HG03520 (cell line): ENCODE data around the gene UROS.

ENCODE experiments used
- ATAC-seq: cut with Tn5 transposase; IDR thresholded peaks from one replicate; pipeline ENCODE4 v1.9.1; 2021; ENCODE audit warnings: mild to moderate bottlenecking, moderate library complexity; ENCODE audit not compliant: unreplicated experiment

The UROS gene

GRCh38 chr10:125822878-125823662 is at the start of gene UROS, which contains the start of gene BCCIP:
Gene UROS, minus strand, starts transcription at chr10:125823258. Its CDS starts 6,759 bp downstream, at chr10:125816499.
Gene BCCIP, plus strand, starts transcription at chr10:125823546. Its CDS starts 12 bp downstream, at chr10:125823558.
- ATAC-seq, result peak; percentile 72

DNA sequence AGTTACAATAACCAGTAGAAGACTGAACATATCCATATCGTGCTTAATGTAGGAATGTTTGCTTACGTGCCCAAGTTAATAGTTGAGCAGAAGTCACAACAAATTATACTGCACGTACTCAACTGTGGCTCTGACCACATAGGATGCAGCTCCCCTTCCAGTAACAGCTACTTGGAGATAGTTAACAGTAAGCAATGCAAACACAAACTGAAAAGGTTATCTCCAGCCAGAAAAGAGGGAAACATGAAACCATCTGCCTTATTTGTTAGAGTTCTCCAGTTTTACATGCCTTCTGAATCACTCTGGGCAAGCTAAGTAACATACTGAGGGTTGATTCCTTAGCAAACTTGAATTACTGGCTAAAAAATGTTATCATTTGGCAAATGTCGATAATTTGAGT is 48.3 kb upstream of the UROS start:
- no peak for ATAC-seq

- no peak for ATAC-seq
Observed at GRCh38 chr10:125868372-125868975, 45.4 kb upstream of the UROS start.

- ATAC-seq, result no peak
Observed at GRCh38 chr10:125866421-125867029, 43.5 kb upstream of the UROS start.

DNA sequence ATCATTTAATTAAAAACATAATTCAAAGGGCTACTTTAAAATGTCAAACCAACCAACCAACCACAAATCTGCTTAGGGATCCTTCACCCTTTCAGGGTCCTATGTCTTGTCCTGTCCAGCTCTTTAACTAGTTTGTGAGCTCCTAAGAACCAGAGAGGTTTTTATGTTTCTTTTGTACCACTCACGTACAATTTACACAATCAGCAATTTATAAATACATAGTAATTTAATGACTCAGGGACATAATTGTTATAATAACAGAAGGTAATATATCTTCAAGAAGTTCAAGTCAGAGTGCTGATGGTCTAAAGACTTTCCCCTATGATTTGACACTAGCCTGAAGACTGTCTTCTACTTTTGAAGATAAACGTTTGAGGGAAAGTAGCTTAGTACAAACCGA is 42.1 kb upstream of the UROS start:
- ATAC-seq, result no peak

DNA sequence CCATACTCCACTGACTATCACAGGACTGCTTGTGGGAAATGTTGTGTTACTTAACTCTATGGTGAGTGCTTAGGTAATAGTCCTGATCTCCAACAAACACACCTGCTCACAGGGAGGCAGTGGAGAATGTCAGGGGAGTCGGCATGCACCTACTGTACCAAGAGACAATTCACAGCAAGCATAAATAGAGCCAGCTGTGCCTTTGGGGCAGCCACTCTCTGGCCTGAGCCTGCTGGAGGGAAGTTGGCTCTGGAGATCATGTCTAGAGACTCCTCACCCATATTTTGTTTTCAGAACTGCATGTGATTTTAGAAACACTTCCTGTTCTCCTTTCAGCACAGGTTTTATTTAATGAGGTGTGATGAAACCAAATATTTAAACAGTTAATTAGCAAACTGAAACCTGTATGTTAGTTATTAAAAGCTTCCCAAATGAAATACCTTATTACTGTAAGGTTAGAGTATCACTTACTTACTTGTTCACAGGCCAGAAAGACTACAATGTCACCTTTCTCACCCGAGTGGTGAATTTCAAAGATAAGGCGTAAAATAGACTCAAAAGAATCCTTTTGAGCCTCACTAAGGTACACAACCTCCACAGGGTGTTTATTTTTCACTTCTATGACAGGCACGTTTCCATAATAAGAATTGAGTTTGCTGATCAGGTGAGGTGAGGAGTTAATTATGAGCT is 36.2 kb upstream of the UROS start:
- no peak for ATAC-seq

DNA sequence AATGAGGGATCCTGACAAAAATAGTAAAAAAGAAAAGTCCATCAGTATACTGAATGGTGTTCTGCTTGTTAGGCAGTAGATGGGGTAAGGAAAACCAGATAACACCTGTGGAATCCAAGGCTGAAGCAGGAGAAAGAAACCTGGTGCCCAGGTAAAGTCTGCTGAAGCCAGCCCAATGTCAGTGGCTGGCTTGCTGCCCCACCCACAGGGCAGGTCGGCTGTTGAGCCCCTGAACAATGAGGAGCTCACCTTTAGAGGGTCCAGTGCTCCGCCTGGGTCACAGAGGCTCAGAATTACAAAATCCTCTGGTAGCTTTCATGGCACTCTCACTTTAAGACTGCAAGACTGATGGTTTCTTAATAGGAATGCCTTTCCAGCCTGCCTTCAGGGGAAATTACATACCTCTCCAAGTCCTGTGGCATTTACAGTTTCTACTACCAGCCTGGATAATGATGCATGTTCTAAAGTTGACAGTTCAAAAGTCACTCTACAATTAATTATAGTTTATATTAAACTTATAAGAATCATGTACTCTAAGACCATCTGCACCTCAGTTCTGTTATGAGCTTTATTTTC is 34.2 kb upstream of the UROS start:
- ATAC-seq, result no peak

- no peak for ATAC-seq
Observed at GRCh38 chr10:125852487-125852886, 29.4 kb upstream of the UROS start.

- ATAC-seq, result no peak
Observed at GRCh38 chr10:125850766-125851731, 28.0 kb upstream of the UROS start.

- ATAC-seq, result no peak
Observed at GRCh38 chr10:125849448-125849847, 26.4 kb upstream of the UROS start.

DNA sequence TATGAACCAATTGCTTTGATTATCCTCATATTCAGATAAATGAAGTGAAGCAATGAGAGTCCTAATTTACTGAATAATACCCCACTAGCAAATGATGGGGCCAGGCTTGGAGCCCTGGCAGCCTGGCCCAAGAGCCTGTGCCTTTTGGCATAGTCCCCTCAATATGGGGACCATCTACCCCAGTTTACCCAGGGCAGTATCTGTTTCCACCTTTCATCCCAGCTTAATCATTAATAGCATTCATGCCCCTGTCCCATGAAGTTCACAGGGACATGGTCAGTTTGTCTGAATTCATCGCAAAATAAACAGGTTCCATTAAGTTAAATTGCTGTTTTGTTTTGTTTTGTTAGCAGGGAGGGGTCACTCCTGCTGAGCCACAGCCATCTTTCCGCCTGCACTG is 25.8 kb upstream of the UROS start:
- no peak for ATAC-seq

DNA sequence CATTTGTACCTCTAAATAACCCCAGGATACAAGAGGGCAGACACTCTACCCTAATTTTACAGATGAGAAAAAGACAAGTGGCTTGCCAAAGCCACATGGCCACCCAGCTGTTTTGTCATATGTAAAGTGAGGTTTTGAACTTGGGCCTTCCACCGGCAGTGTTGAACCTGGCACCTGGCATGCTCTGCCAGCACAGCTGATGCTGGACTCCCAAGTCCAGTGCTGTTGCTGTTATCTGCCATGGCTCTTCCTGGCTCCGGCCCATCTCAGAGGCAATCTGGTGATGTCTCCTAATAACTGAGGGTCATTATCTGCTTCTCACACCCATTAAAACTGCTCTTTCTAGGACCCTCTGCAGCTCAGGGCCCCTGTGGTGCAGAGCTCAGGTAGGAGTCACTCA is 25.3 kb upstream of the UROS start:
- ATAC-seq, result no peak

DNA sequence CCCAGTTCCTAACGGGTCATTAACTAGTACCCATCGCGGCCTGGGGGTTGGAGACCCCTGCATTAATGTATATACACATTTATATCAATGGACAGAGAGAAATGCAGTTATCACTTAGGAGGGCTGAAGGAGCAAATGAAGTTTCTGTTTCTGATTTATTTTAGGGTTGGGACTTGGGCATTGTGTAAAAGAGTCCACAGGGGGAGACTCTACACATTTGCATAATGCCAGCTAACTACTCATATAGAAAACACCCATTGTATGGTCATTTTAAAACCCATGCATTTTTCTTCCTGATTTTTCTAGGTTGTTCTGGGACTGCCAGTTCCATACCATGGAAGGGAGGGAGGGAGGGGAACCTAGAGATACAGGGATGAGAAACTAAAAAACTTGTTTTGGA is 23.8 kb upstream of the UROS start:
- ATAC-seq, result no peak

- no peak for ATAC-seq
Observed at GRCh38 chr10:125845617-125846016, 22.6 kb upstream of the UROS start.

DNA sequence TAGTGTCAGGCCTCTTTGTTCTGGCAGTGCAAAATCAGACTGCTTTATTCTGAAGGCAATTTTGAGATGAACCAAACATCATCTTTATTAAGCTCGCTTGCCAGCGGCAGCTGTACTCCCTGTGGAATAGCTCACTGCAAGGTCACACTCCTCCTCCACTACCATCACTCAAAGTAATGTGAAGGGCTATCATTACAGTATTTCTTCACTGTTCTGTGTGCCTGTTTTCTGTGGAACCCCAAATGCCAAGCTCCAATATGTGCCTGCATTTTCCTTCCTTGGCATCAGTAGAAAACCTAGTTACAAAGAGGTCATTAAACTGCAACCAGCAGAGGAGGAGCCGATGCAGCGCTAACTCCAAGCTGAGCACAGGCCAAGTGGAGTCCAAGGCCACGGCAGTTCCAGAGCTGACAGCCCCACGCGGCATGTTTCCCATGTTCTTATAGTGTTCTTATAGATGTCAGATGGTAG is 21.7 kb upstream of the UROS start:
- ATAC-seq, result no peak

- ATAC-seq, result no peak
Observed at GRCh38 chr10:125843603-125844329, 20.7 kb upstream of the UROS start.

- no peak for ATAC-seq
Observed at GRCh38 chr10:125840955-125841354, 17.9 kb upstream of the UROS start.

DNA sequence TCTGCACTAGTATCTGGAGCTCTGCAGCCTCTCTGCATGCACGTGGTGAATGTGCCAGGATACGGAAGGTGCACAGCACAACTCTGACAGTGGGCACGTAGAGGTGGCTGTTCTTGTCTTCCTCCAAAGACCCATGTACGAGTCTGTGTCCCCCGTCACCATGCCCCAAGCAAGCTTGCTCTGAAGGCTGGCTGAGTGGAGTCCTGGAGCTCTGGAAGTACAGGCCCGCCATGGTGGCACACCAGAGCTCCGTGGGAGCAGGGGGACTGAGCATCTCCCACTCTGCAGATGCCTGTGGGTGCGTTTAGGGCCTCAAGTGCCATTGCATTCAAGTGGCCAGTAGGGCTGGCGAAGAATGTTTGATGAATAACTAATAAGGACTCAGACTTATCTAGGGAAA is 17.3 kb upstream of the UROS start:
- ATAC-seq, result no peak
